Calu3 (cell line): Measurements from ENCODE around the gene S100A9. TPM values are rescaled to one million over a fixed set of nuclear protein-coding genes. Genes with fewer than 3 reads are reported as not detected.

Source experiments
- BruUV-seq: library from RNA; stranded (reverse); fragments of 400-500 nt; replicated peaks from 2 replicates; lab custom pipeline; 2021; lab: Mats Ljungman, UMichigan
- CTCF ChIA-PET: fragments of 300-600 bp; sonication (Branson Sonifier 250); formaldehyde crosslinking; loops from one replicate; lab custom pipeline; 2022; ENCODE audit warnings: antibody characterized with exemption; lab: Charles Lee
- DNase-seq: peaks from one replicate; pipeline ENCODE4 v3.0.0; 2022
- H3K27ac Mint-ChIP-seq: one replicate; pipeline ENCODE4 v1.8.0; 2022; ENCODE audit warnings: mixed read lengths; ENCODE audit not compliant: unreplicated experiment
- H3K27me3 Mint-ChIP-seq: one replicate; pipeline ENCODE4 v1.8.0; 2022; ENCODE audit warnings: mixed read lengths; ENCODE audit not compliant: unreplicated experiment
- H3K36me3 Mint-ChIP-seq: one replicate; pipeline ENCODE4 v1.8.0; 2022; ENCODE audit warnings: mild to moderate bottlenecking, moderate library complexity, mixed read lengths; ENCODE audit not compliant: insufficient read depth, unreplicated experiment
- H3K4me1 Mint-ChIP-seq: one replicate; pipeline ENCODE4 v1.8.0; 2022; ENCODE audit warnings: mild to moderate bottlenecking, low read depth, mixed read lengths; ENCODE audit not compliant: unreplicated experiment
- H3K4me3 Mint-ChIP-seq: one replicate; pipeline ENCODE4 v1.8.0; 2022; ENCODE audit warnings: mild to moderate bottlenecking, low read depth, moderate library complexity, mixed read lengths; ENCODE audit not compliant: unreplicated experiment
- H3K9me3 Mint-ChIP-seq: one replicate; pipeline ENCODE4 v1.8.0; 2022; ENCODE audit warnings: low read depth, mixed read lengths; ENCODE audit not compliant: unreplicated experiment
- CTCF ChIP-seq: fragments of 200-600 bp; IDR thresholded peaks from one replicate; pipeline ENCODE4 v1.8.0; 2022; ENCODE audit warnings: antibody characterized with exemption; ENCODE audit not compliant: unreplicated experiment
- intact Hi-C: fragments of 100-400 bp; cut with micrococcal nuclease; formaldehyde crosslinking; loops from one replicate; pipeline ENCODE4 v1.10.0; 2022; ENCODE audit not compliant: unreplicated experiment
- total RNA-seq: library from RNA; stranded (reverse); gene quantifications from 2 replicates; pipeline ENCODE4 v1.2.3, GENCODE V29; 2022

The S100A9 gene
- total RNA-seq, 1 experiment from 2014 or later = 5.0 TPM

- no peak for DNase-seq
- no TSS peak for BruUV-seq
- Mint-ChIP-seq H3K4me1 (peaks cover 35% of the 10 kb centered on the region), H3K27me3 (peaks cover 95% of the 10 kb centered on the region), H3K4me3 (no peak overlapping the region), H3K9me3 (no peaks in the 10 kb centered on the region), H3K27ac (no peak overlapping the region), H3K36me3 (no peaks in the 10 kb centered on the region)
- CTCF ChIA-PET = interaction anchor here (0.8 to 1.5 kb wide), 2 partner anchors 9 to 18 kb away, joined by 3 to 5 read pairs; no protein-coding TSS in a partner anchor
- no peak for TF ChIP-seq CTCF
- intact Hi-C loops = no loop called here
Observed at GRCh38 chr1:153343040-153343681, 14.5 kb upstream of the S100A9 start.

DNA sequence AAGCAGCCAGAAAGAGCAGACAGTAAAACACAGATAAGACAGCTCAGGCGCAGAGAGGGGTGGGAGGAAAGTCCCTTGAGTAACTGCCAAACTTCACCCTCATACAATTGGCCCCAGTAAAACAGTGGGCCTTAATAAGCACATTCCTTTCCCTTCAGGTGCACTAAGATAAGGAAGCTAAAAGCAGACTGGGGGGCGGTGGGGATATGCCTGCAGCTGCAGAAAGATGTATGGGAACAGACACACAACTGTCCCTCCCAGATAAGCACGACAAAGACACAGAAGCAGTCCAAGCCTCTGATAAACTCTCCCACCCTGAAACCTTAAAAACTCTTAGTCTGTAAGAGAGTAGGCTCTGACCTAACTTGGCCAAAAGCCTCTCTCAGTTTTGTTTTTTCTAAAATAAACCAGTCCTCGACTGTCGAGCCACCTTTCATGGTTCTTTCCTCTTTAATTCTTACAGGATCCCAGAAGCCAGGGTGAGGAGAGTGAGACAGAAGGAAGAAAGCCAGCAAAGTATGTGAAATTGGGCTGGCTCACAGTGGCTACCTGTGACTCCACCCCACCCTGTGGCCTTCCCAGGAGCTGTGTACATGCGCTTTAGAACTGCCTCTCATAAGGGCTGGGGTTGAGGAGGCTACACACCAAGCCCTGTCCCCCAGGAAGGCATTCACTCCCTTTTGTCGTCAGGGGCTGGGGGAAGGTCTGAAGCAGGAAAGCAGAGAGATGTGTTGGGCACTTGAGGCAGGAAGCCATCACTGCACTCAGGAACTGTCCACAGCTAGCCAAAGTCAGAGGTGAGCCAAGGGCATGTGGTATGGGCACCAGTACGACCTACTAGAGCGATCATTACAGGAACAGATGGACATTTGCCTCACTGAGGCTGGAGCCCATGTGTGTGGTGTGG is 13.6 kb upstream of the S100A9 start:
- no peak for DNase-seq
- H3K4me3 Mint-ChIP-seq = no peak overlapping the region
- no peak for TF ChIP-seq CTCF
- no peak overlapping the region for H3K27ac Mint-ChIP-seq
- no peaks in the 10 kb centered on the region for H3K9me3 Mint-ChIP-seq
- no peaks in the 10 kb centered on the region for H3K36me3 Mint-ChIP-seq
- H3K27me3 Mint-ChIP-seq = peaks cover 95% of the 10 kb centered on the region
- intact Hi-C loops = no loop called here
- BruUV-seq = no TSS peak
- CTCF ChIA-PET = interaction anchor here (0.6 to 1.5 kb wide), 3 partner anchors 8 to 44 kb away, joined by 3 to 5 read pairs (median 3); no protein-coding TSS in a partner anchor
- H3K4me1 Mint-ChIP-seq = peaks cover 35% of the 10 kb centered on the region

DNA sequence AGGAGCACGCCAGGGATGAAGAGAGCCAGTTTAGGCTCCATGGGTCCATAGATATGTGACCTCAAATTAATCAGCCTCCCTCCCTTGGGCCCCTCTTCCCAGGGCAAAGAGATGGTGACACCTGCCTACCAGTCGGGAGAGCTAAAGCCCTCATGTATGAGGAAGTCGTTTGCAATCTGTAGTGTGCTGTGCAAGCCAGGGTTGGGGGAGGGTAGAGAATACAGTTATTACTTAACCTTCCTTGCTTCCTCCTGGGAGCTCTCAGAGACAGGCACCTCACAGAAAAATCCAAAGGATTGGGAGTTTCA is 13.0 kb upstream of the S100A9 start:
- no peaks in the 10 kb centered on the region for H3K36me3 Mint-ChIP-seq
- H3K4me1 Mint-ChIP-seq = peaks cover 35% of the 10 kb centered on the region
- H3K4me3 Mint-ChIP-seq = no peak overlapping the region
- TF ChIP-seq CTCF = no peak
- DNase-seq = no peak
- H3K27ac Mint-ChIP-seq = no peak overlapping the region
- CTCF ChIA-PET = interaction anchor here (0.6 kb wide), 2 partner anchors 44 to 549 kb away, joined by 3 read pairs; no protein-coding TSS in a partner anchor
- BruUV-seq = no TSS peak
- peaks cover 95% of the 10 kb centered on the region for H3K27me3 Mint-ChIP-seq
- intact Hi-C loops = no loop called here
- H3K9me3 Mint-ChIP-seq = no peaks in the 10 kb centered on the region

- Mint-ChIP-seq H3K36me3 (no peaks in the 10 kb centered on the region), H3K27me3 (peaks cover 100% of the 10 kb centered on the region), H3K4me1 (peaks cover 35% of the 10 kb centered on the region), H3K27ac (no peak overlapping the region), H3K9me3 (no peaks in the 10 kb centered on the region), H3K4me3 (no peak overlapping the region)
- CTCF ChIA-PET = interaction anchor here (0.6 to 1.4 kb wide), 4 partner anchors 9 to 548 kb away, joined by 3 to 6 read pairs (median 4); no protein-coding TSS in a partner anchor
- DNase-seq = no peak
- intact Hi-C loops = no loop called here
- TF ChIP-seq CTCF = no peak
- BruUV-seq = no TSS peak
Observed at GRCh38 chr1:153345187-153346076, 12.2 kb upstream of the S100A9 start.
